PFSK-1 (cell line): ENCODE measurements around the gene TGOLN2.

Experiments
- FOXP2 ChIP-seq: optimal IDR thresholded peaks from 2 replicates; pipeline ENCODE3; 2011; ENCODE audit warnings: borderline replicate concordance, control low read depth, inconsistent platforms; ENCODE audit not compliant: insufficient read depth; ENCODE audit errors: extremely low read length, extremely low read depth
- POLR2AphosphoS5 ChIP-seq: IDR thresholded peaks from 2 replicates; pipeline ENCODE4 v1.6.1; 2012; ENCODE audit warnings: low read depth, mild to moderate bottlenecking, control low read depth, low read length, moderate library complexity
- SIN3A ChIP-seq: IDR thresholded peaks from 2 replicates; pipeline ENCODE4 v1.6.1; 2012; ENCODE audit warnings: mild to moderate bottlenecking, low read length, moderate library complexity, borderline replicate concordance; ENCODE audit not compliant: insufficient read depth
- TAF1 ChIP-seq: IDR thresholded peaks from 2 replicates; pipeline ENCODE4 v1.6.1; 2012; ENCODE audit warnings: low read length, control low read depth, borderline replicate concordance; ENCODE audit not compliant: insufficient read depth

GRCh38 chr2:85276571-85277118 lies 51.1 kb downstream of the TGOLN2 start:
- TF ChIP-seq TAF1 (no peak), SIN3A (no peak), FOXP2 (no peak), POLR2AphosphoS5 (no peak)
